NB4 (cell line): Measurements from ENCODE around the gene SPRED1.
A peak's percentile ranks its signal among the peaks of the same experiment; 100 is the strongest.

Experiments used
- DNase-seq: peaks from one replicate; pipeline ENCODE4 v3.0.0; 2010; ENCODE audit warnings: low read depth
- H3K4me3 ChIP-seq: one replicate; pipeline ENCODE4 v1.5.1; 2011; ENCODE audit warnings: mild to moderate bottlenecking, low read depth, low read length, moderate library complexity
- CTCF ChIP-seq: IDR thresholded peaks from one replicate; pipeline ENCODE4 v1.5.1; 2012; ENCODE audit warnings: low read depth, low read length
- MAX ChIP-seq: IDR thresholded peaks from 2 replicates; pipeline ENCODE4 v1.6.1; 2011; ENCODE audit warnings: low read depth, low read length
- MYC ChIP-seq: IDR thresholded peaks from 2 replicates; pipeline ENCODE4 v1.6.1; 2011; ENCODE audit warnings: low read depth, low read length
- POLR2A ChIP-seq: IDR thresholded peaks from 2 replicates; pipeline ENCODE4 v1.6.1; 2011; ENCODE audit warnings: mild to moderate bottlenecking; ENCODE audit not compliant: insufficient read length; ENCODE audit errors: extremely low read depth

Gene SPRED1

GRCh38 chr15:38252481-38253350, at the start of gene SPRED1:
SPRED1 (plus strand) TSS chr15:38252836; CDS start chr15:38253186, 350 bp downstream.
- DNase-seq: peak; percentile 52
- H3K4me3 ChIP-seq: peak within 1 kb of the TSS; percentile 89

GRCh38 chr15:38205526-38206272, 46.9 kb upstream of the SPRED1 start:
- TF ChIP-seq POLR2A (no peak), MAX (no peak), MYC (no peak), CTCF (no peak)
- no peak overlapping the region for H3K4me3 ChIP-seq
- no peak for DNase-seq

More at GRCh38 chr15:38252481-38253350, at the start of gene SPRED1:
- TF ChIP-seq MAX (peak; percentile 6; the same call in 1 of the 2 replicates), CTCF (no peak), MYC (peak; percentile 17; the same call in 1 of the 2 replicates), POLR2A (peak; percentile 19)

GRCh38 chr15:38207621-38208020, 45.0 kb upstream of the SPRED1 start:
- H3K4me3 ChIP-seq: no peak overlapping the region
- TF ChIP-seq MAX (no peak), POLR2A (no peak), MYC (no peak), CTCF (no peak)
- no peak for DNase-seq

- no peak overlapping the region for H3K4me3 ChIP-seq
- TF ChIP-seq MAX (no peak), MYC (no peak), POLR2A (no peak), CTCF (no peak)
- DNase-seq: no peak
These were observed 44.4 kb upstream of the SPRED1 start for GRCh38 chr15:38208206-38208605.

GRCh38 chr15:38208779-38209178, 43.9 kb upstream of the SPRED1 start:
- H3K4me3 ChIP-seq: no peak overlapping the region
- TF ChIP-seq POLR2A: no peak
- no peak for TF ChIP-seq MAX
- no peak for TF ChIP-seq CTCF
- DNase-seq: no peak
